Smooth muscle cell of the umbilical artery (primary cell): ENCODE measurements around the gene DNAJC3. TPM values are rescaled to one million over a fixed set of nuclear protein-coding genes. Genes with fewer than 3 reads are reported as not detected.

ENCODE experiments used
- total RNA-seq: library from RNA; depleted of rRNA; stranded (reverse); fragments of >200 nt; gene quantifications from 2 replicates; pipeline ENCODE4 v1.2.3, GENCODE V29; 2014

Gene DNAJC3, protein sequence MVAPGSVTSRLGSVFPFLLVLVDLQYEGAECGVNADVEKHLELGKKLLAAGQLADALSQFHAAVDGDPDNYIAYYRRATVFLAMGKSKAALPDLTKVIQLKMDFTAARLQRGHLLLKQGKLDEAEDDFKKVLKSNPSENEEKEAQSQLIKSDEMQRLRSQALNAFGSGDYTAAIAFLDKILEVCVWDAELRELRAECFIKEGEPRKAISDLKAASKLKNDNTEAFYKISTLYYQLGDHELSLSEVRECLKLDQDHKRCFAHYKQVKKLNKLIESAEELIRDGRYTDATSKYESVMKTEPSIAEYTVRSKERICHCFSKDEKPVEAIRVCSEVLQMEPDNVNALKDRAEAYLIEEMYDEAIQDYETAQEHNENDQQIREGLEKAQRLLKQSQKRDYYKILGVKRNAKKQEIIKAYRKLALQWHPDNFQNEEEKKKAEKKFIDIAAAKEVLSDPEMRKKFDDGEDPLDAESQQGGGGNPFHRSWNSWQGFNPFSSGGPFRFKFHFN
- total RNA-seq: 72.8 and 92.3 TPM in 2 replicates

DNA sequence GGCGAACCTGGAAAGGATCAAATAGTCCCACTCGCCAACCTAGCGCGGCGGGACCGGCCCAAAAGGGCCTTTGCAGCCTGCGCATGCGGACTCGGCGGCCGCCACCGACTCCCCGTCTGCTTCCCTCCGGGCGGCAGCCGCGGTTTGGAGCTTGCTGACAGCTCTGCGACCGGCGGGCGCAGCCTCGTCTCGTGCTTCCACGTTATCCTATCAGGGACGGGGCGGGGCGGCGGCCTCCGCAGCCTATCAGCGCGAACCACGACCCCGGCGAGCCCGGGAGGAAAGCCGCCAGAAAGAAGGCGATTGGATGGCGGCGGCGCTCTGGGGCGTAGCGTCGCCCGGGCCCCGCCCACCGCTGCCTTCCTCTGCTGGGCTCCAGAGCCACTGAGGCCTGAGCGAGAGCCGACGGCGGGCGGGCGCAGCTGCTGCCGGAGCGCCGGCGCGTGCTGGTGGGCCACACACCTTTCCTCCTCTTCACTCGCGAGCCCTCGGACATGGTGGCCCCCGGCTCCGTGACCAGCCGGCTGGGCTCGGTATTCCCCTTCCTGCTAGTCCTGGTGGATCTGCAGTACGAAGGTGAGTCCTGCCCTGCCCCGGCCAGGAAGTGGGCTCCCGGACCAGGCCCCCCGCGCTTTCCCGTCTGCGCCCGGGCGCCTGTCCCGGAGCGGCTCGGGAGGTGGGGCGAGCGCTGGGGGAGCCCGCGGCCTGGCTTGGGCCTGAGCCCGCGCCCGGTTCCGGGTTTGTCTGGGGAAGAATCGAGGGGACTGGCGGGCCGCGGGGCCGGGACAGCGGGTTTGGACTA lies at the start of gene DNAJC3:
DNAJC3 (plus strand) TSS at position 378 of the 802 bp plus-strand sequence; CDS start at position 495, 117 bp downstream.

DNA sequence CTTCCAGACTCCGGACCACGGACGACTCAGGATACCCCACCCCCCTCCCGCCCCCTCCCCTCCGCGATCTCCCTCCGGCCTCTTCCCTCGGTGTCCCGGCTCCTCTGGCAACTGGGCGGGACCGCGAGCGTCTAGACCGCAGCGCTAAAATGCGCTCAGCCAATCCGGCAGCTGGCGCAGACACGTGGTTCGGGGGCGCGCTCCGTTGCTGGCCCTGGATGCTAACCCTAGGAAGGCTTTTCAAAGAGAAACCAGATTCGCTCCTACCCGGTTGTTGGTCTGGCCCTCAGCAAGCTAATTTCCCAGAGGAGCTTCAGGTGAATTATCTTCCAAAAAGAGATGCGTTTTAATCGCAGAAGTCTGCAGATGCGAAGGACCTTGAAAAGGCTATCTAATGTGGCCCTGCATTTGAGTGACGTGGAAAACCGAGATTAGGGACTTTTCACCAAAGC lies 32.3 kb upstream of the DNAJC3 start, which contains the start of gene DZIP1:
DZIP1 (minus strand) TSS at position 106 of the 452 bp plus-strand sequence. CDS start 2,677 bp downstream, outside the sequence.

Other genes with a start within 250 kb of the DNAJC3 start
- not detected in 2 replicates for gene CLDN10, start 124.4 kb upstream of the DNAJC3 start, total RNA-seq
- 45.7 and 62.4 TPM in 2 replicates for gene DZIP1, start 32.4 kb upstream of the DNAJC3 start, total RNA-seq